Stimulated activated naive CD4-positive, alpha-beta T cell treated with Interleukin-2 at 50 U/mL for 16 hours (primary cell): Measurements from ENCODE around the gene ATG2B.
"Not testable (repeated sequence)": the region's sequence is repeated elsewhere in the genome, so short reads cannot be mapped to it uniquely, and the experiment has no call there.

ENCODE experiments used
- DNase-seq: peaks from one replicate; lab custom pipeline; 2025; lab: John Stamatoyannopoulos, UW

The ATG2B gene

DNA sequence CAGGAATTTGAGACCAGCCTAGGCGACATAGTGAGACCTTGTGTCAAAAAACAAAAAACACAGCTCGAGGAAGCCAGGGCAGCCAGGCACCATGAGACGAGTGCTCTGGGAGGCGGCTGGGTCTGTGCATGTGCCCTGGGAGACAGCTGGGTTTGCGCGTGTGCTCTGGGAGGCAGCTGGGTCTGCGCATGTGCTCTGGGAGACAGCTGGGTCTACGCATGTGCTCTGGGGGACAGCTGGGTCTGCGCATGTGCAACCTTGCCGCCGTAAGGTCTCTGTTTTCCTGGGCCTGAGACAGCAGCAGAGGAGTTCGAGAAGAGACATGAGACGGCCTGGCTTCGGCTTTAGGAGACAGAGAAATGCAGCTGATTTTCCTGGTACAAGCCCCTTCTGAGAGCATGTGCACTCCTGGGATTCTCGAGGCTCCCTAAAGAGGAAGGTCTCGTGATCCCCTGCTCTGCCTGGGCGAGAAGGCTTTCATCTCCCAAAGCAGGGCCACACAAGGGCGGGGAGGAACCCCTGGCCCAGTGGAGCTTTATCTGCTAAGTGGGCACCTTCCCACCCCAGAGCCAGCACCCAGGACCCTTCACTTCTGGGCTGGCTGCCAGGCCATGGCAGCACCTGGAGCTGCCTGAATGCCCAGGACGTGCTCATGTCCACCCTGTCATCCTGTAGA lies 110.7 kb downstream of the ATG2B start:
- no peak for DNase-seq

DNA sequence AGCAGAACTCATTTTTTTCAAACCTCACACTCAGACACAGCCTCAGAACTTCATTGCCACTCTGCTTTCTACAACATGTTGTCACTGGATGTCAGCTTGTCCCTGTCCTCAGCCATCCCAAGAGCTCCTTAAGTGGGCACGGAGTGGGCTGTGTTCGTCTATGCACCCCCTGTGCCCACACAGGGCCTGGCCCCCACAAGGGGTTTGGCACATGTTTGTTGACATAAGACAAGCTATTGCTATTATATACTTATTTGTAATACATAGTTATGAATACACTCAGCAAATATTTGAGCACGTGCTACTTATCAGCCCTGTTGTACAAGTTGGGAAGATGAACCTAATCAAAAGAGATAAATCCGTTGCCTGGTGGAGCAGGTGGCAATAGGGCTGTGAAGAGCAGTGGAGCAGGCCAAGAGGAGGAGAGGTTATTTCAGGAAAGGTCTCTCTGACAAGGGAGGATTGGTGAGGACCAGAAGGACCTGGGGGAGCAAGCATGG lies 111.4 kb downstream of the ATG2B start:
- no peak for DNase-seq

DNA sequence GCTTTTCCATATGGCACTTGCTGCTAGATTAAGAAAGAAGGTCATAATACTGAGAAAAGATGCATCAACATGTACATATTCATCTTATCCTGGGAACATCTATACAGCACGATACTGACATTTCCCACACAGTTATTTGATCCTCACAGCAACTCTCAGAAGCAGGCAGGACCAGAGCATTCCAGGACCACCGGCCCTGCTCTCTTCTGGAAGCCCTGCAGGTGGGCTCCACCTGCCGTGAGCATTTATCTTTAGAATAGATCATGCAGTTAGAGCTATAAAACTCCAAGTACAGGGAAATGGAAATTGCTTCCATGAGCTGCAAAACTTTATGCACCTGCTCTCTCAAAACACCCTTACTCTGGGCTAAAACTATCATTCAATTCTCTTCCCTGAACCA lies 112.7 kb downstream of the ATG2B start:
- DNase-seq = no peak

DNA sequence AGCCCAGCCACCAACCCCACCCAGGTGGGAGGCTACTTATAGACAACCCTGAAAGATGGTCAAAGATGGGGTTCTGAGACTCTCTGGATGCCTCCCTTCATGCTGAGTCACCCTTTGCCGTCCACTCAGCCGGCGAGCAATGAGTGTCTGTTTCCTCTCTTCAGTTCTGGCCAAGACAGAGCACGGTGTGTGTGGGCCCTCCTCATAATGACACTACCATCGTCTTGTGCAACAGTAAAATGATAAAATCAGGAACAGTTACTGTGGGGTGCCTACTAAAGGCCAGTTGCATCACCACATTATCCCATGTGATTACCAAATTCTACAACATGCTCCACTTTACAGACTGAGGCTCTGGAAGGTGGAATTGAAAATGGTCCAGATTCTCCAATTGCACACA lies 114.1 kb downstream of the ATG2B start:
- DNase-seq = no peak

DNA sequence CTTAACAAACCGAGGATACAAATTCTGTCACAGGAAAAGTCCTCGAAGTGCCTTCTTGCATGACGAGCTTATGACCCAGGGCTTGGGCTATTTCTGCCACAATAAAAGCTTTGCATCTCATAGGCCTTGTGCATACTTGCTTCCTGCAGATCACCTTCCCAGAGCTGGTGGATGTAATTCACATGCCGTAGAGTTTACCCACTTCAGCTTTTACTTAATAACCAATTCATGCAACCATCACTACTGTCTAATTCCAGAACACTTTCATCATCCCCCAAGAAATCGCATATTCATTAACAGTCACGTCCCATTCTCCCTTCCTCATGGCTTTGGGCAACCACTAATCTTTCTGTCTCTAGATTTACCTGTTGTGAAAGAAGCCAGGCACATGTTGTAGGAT lies 116.1 kb downstream of the ATG2B start:
- DNase-seq = no peak

DNA sequence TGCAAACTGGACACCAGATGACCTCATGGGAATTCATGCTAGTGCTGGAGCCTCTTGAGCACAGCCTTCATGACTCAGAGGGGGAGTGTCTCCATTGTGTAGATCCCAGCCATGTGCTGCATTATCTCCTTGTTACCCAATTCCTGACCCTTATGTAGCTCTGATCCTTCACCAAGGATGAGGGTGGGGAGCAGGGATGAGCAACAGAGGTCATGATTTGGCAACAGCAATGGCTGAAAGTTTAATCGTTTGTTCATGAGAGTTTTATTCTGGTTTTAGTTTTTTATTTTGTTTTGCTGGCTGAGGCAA lies 116.6 kb downstream of the ATG2B start:
- DNase-seq = no peak

DNA sequence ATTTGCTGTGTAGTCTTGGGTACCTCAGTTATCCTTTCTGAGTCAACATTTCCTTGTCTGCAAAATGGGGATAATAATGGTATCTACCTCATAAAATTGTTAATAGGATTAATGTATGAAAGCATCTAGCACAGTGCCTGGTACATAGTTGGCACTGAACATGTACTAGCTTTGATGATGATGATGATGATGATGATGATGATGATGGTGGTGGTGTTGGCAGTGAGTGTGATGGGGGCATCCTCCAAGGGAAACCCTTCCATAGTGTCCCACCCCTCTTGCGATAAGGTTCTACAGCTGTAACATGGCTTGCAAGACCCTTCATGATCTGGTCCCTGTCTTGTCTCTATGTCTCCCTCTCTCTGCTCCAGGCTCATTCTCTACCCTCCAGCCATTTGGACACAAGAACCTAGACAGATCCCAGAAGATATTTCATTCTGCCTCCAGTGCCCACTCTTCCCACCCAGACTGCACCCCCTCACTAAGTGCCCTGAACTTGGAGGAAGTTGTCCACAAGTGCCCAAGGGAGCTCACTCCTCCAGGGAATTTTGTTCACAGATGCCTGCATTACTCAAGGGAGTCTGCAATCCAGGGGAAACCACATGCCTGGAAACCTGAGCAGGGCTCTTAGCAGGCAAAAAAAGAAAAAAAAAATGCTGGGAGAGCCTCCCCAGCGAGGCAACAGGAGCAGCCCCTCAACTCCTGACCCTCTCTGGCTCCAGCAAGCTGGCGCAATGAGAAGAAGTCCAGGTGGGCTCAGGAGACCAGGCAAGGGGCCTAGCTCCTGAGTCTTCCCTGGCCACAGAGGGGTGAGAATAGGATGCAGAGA lies 117.2 kb downstream of the ATG2B start:
- DNase-seq = no peak

DNA sequence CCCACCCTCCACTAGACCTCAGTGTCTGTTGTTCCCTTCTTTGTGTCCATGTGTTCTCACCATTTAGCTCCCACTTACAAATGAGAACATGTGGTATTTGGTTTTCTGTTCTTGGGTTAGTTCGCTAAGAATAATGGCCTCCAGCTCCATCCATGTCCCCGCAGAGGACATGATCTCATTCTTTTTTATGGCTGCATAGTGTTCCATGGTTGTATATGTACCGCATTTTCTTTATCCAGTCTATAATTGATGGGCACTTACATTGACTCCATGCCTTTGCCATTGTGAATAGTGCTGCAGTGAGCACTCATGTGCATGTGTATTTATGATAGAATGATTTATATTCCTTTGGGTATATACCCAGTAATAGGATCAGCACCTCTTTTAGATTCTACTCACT lies 118.1 kb downstream of the ATG2B start:
- not testable (repeated sequence) for DNase-seq

DNA sequence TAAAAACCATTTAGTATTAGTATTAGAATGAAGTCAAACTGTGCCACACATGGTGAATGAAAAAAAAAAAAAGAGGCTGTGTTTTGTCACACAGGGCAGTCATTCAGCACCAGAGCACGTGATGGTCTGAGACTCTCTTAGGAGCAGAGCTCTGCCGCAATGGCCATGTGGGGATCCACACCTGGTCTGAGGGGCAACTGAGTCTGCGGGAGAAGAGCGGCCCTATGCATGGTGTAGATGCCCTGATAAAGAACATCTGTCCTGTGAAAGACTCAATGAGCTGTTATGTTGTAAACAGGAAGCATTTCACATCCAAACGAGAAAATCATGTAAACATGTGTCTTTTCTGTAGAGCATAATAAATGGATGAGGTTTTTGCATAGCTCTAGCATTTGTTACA lies 119.4 kb downstream of the ATG2B start:
- no peak for DNase-seq

DNA sequence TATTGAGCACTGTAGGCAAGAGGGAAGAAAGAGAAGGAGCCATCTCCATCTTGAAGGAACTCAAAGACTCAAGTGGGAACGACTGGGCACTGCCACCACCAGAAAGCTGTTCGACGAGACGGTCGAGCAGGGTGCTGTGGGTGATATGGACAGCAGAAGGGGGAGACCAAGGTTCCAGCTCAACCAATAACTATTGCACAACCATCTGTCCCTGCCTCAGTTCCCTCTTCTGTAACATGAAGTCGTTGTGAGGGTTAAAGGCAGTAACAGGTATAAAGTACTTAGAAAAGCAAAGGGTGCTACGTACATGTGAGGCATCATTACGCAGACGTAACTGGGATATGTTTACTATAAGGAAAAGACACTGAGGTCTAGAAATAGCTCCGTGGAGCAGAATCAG lies 121.0 kb downstream of the ATG2B start:
- no peak for DNase-seq

DNA sequence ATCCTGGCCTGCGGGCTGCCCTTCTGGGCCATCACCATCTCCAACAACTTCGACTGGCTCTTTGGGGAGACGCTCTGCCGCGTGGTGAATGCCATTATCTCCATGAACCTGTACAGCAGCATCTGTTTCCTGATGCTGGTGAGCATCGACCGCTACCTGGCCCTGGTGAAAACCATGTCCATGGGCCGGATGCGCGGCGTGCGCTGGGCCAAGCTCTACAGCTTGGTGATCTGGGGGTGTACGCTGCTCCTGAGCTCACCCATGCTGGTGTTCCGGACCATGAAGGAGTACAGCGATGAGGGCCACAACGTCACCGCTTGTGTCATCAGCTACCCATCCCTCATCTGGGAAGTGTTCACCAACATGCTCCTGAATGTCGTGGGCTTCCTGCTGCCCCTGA lies 122.5 kb downstream of the ATG2B start:
- DNase-seq = no peak

DNA sequence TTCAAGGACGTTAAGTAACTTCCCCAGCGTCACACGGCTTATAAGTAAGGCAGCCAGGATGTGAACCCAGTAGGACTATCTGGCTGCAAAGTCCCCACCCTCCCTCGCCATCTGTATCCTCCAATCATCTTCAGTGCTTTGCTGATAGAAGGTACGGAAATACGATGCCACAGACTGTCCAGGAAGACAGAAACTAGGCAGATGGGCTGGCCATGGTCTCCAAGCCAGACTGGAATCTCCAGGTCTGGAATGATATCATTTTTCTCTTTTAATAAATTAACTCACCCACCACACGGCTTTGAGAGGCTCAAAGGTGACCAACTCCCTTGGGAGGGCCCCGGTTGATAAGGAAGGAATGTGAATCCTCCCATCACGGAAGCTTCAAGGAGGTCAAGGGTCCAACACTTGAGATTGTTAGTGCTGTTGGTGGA lies 123.4 kb downstream of the ATG2B start:
- DNase-seq = no peak

DNA sequence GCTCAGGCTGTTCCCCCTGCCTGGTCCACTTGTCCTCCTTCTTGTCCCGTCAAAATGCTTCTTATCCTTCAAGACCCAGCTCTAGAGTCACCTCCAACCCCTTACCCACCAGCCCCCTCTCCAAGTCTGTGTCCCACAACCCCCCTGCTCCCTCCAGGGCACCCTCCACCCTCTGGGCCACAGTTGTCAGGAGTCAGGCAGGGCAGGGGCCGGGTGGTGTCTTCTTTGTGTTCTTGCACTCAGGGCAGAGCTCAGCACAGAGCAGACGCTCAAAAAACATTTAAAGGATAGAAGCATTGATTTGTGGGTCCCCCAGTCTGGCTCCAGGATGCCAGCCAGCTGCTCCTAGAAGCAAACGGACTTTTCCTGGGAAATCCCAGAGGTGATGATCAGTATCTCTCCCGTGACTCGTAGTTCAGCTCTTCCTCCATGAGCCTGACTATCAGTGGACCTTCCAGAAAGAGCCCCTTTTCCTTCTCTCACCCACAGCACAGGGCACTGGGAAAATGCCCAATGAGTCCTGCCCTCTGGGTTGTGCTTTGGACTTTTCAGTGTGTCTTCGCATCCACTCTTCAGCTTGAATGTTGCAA lies 124.4 kb downstream of the ATG2B start:
- DNase-seq = no peak

DNA sequence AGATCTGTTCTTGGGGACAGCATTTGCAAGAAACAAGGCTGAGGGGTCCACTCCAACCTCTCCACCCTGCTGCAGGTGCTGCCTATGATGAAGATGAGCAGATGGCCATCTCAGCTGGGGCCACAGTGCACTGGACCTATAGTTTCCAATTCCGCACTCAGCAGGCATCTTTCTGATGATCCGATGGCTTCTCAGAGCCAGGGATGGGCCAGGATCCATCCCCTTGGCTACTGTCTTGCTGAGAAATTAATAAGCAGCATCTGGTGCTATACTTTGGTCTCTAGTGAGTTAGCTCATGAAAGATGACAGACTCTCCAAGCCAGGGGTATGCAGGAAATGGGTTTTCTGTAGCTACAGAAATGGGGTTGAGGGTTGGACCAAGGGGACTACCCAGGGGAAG lies 125.5 kb downstream of the ATG2B start:
- no peak for DNase-seq

DNA sequence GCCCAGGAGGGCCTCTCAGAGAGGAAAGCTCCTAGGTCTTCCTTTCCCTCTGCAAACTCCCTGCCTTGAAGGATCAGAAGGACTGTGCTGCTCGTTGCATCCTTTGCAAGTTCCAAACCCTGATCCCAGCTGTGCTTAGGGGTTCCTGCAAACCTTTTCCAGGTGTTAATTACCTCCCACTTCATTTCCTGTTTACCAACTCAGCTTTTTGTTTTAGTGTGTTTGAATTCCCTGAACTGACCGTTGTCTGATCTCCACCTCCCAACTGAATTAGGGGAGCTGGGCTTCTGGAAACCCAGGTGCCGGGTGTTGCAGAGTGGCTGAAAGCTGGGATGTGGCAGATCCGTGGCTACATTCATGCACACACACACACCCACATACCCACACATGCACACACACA lies 127.7 kb downstream of the ATG2B start:
- DNase-seq = no peak

DNA sequence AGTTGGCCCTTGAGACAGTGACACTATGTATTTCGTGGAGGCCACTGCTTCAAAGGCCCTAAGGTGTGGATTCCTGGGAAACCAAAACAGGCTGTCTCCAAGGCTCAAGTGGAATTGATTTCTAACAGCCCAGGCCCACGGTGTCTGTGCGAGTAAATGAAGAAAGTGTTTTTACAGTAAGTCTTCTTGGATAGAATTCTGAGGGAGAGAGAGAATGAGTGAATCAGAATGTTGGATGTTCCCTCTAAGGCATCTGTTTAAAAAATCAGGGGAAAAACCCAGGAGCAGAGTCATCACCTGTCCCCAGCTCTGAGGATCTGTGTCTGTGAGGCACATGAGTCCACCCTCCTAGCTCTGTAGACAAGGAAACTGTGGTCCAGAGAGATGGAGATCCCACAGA lies 129.5 kb downstream of the ATG2B start:
- DNase-seq = no peak

DNA sequence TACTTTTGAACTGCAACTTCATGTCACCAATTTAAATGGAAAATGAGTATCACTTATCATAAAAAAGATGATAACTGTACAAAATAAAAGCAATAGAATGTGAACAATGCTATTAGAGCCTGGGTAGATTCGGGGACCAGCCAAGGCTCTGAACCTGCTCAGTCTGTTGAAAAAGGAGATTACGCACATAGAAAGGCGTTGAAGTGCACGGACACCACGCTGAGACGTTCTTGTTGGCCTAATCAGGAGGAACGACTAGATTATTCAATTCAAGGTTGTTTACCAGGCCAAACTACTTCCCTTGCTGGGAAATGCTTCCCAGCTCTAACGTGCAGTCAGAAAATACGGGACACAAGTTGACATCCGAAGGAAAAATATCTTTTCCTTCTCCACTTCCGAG lies 130.6 kb downstream of the ATG2B start:
- no peak for DNase-seq

DNA sequence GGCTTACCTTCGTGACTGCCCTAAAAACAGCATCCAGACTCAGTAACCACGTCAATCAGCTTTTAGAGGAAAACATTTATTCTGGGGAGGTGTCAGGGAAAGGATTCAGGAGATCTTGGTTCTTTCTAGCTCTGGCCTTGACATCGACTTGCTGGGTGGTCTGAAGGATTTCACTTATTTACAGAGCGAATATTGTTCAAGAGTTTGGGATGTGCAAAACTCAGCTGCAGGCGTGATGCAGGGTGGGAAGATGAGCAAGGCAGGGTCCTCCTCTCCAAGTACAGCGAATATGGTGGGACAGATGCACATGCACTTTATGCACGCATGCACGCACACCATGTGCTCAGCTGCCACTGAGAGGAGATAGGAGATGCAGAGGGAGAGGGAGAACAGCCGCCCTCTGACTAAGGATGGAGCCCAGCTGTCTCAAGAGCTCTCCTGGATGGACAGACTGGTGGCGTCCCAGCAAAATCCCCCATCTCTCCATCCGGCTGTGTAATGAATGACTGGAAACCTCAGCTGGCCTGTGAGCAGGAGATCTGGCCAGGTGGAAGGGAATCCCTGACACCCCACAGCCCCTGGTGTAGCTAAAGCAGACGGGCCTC lies 131.5 kb downstream of the ATG2B start:
- DNase-seq = no peak

DNA sequence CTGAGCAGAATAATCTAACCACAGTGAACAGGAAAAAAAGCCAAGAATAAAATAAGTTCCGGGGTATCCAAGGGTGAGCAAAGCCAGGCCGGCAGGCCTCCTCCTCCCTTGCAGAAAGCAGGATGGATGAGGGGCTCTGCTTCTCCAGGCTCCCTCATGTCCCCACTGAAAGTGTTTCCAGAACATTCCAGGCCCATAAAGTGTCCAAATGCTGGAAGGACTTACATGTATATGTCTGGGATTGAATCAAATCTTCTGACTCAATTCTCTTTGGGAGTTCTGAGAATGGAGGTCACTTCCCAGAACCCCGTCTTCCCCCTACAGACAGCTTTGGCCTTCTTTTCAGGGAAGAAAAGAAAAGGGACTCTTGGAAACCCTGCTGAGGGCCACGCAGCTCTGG lies 132.1 kb downstream of the ATG2B start:
- no peak for DNase-seq

DNA sequence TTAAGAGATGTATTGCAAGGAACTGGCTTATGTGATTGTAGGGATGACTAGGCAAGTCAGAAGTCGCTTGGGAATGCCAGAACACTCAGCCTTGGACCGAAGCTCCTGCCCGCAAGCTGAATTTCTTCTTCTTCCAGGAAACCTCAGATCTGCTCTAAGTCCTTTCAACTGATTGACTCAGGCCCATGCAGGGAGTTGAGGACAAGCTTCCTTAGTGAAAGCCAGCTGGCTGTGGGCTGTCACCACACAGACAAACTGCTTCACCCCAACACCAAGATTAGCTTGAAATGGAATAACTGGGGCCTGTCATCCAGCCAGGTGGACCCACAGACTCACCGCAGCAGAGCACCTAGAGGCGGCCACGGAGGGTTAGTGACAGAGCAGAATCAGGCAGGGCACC lies 133.8 kb downstream of the ATG2B start:
- no peak for DNase-seq
